DMS114 treated with DMSO at 0.1 percent for 48 hours (cell line): Measurements from ENCODE around the gene MACROH2A1.

Source experiments
- DNase-seq: peaks from one replicate; lab custom pipeline; 2025; ENCODE audit not compliant: unreplicated experiment; lab: John Stamatoyannopoulos, UW

Gene MACROH2A1

DNA sequence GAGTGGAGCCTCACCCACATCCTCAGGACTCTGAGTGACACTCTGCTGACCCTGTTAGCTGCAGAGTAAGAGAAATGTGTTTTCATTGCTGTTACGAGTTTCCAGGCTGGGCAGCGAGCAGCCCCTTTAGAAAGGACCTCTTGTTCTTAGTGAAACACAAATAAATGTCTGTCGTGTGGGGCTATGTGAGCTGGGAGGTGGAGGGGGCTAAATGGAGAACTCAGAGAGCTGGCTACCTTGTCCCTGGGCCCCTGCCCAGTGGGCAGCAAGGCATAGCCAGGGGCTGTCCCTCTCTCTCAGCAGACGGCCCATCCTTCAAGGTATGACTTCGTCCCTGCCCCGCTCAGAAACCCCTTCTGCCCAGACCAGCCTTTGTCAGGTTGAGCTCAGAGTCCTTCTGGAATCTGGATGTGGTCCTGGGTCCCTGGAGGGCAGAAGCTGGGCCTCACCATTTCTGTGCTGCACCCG, 38.0 kb upstream of the MACROH2A1 start:
- DNase-seq, result no peak

DNA sequence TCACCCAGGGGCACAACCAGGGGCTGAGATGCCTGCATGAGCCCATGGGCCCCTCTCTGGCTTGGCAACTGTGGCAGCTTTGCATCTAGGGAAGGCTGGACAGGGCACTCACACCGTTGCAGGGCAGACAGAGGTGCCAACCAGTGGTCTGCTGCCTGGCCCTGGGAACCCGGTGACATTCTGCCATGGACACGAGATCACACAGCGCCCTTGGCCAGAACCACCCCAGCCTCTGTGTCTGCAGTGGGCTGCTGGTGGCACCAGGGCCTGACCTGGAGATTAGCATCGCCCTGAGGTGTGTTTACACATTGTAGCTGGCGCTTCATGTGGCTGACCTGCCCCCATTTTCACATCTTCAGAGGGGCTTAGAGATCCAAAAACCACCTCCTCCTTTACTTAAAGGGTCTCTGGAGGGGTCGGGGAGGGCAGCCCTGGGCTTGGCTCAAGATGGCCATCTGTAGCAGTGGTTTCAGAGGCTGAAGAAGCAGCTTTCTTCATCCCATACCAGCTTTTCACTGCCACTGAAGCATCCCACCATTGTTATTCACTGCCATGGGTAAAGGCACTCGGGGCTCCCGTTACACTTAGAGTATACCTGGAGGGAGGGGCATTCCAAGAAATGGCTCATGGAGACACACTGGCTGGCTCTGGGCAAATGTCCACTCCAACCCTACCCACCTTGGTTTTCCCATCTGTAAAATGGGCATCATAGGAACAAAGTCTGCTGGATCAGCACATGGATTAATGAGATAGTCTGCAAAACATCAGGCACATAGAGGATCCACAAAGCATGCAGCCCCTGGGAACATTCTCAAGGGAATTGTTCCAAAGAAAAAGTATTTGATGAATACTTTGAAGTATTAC, 36.7 kb upstream of the MACROH2A1 start:
- DNase-seq, result no peak

DNA sequence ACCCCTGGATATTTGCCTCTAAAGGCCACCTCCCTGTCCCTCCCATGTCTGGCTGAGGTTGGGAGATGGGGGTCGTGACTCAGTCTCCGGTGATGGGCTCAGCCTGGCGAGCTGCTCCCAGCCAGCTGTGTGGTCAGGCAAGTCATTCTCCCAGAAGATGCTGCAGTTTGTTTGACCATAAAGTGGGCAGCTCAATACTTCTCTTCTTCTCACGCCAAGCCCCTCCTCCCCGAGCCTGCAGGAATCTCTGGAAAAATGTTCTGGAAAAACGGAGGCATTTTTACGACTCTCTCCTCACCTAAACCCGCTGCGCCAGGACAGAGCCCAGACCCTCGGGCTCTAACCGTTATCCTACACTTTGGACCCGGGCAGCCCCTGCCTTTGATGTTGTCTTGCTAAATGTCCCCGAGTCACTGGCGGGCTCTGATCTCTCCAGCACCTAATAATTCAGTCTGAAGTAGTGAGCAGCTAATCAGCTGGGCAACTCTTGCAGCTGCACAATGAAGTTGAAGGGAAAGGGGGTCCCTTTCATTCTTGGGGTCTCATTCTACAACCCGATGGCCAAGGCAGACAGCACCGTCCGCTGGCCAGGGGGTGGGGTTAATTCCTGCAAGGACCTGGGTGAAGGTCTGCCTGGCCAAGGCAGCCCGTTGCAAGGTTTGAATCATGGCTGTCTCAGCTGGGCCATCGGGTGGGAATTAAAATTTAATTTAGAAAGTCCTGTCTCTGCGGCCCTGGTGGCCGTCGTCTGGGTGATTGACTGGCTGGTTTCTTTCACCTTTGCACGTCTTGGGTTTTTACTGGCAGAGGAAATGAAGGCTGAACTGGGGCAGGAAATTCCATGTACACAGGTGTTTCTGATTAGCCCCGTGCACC, 35.8 kb upstream of the MACROH2A1 start:
- no peak for DNase-seq

DNA sequence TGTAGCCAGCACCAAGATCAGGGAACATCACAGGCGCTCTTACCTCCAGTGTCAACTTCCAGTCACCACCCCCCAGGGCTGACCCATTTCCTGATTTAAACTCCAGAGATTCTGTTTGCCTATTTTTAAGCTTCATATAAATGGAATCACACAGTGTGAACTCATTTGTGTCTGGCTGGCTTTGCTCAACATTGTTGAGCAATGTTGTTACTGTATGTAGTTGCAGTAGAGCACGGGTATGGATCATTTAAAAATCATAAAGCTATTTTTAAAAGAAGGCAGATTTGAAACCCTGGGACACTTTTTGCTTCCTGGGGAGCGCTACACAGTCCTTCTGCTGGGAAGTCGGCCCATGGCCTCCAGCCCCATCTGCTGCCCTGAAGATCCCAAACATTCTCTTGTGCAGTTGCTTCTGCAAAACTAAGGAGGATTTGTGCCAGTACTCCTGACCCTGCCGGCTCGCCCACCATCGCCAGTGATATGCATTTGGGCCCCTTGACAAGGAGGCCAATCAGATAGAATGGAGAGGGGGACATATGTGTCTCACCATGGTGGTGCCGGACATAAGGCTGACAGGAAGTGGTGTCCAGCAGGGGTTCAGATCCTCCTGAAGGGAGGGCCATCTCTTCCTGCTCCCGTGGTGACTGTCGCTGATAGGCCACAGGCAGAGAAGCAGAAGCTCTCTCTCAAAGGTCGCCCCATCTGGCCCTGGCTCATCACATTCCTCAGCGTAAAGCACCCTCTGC, 34.8 kb upstream of the MACROH2A1 start:
- DNase-seq, result no peak

DNA sequence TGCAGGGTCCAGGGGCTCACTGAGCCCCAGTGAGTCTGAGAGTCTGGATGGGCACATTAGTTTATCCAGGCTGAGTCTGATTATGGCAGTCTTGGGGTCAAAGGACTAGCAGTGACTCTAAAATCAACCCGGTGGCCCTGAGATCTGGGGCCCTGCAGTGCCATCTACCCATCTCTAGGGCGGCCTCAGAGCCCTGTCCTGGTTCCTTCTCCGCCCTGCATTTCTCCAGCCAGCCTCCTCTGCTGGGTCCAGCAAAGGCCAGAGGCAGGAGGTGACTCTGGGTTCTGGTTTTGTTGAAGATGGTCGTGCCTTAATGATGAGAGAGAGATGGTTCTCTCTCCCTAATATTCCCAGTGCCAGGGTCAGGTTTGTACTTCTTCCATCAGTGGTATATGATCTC, 33.1 kb upstream of the MACROH2A1 start:
- no peak for DNase-seq

DNA sequence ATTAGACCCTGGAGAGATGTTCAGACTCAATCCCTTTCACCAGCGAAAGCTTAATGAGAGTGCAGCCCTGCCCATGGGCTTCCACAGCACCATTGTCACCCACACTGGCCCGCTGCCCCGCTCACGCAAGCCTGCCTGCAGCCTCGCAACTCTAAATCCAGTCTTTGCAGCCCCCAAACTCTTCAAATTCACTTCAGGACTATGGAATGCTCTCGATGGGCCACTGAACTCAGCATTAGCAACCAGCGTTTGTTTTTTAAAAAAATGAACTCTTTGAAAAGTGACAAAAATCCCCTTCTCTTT, 31.1 kb upstream of the MACROH2A1 start:
- no peak for DNase-seq

DNA sequence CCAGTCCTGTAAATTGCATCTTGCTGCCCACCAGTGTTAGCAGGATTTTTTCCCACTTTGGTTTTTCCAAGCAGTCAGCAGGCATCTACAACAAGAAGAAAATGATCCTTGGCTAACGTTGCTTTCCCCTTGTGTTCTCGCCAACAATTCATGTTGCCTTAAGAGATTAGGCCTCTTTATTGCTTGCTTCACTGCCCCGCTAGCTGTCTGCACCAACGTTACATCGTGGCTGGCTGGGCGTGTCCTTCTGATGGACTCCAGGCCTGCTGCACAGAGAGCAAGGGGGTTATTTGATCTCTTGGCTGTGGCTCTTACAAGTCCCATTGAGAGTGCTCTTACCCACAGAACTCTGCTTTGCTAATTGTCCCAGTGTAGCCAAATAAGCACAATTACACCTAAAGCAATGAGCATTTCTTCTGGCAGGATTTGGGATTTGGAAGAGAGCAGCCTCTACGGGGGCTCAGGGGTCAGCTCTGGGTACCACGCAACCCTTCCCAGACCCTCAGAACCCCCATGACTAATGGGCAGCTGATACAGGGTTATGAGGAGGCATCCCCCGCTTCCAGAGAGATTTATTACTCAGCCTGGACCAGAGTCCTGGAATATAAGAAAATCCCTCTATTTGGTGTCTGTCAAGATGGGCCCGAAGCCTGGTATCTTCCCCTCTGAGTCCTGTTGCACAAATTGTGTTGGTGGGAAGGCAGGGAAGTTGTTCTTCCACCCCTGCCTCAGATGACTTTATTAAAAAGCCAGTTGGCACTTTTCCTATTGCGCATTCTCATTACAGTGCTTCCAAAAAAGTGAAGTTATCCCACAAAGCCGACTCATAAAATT, 30.5 kb upstream of the MACROH2A1 start:
- no peak for DNase-seq

DNA sequence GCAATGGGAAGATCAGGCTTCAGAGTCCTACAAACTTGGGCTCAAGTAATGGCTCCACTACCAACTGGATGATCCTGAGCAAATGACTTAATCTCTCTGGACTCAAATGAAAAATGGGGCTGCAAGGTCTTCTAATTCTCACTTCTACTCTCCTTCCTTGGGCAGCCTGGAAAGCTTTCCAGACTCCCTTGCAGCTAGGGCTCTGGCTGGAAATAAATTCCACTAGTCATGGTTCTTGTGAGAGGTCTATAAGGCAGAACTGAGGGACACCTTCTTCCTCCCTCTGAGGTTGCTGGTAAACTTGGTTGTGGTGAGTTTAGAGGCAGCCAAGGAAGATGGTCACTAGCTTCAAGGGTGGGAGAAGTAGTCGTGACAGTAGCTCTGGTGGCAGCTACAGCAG, 29.6 kb upstream of the MACROH2A1 start:
- no peak for DNase-seq

DNA sequence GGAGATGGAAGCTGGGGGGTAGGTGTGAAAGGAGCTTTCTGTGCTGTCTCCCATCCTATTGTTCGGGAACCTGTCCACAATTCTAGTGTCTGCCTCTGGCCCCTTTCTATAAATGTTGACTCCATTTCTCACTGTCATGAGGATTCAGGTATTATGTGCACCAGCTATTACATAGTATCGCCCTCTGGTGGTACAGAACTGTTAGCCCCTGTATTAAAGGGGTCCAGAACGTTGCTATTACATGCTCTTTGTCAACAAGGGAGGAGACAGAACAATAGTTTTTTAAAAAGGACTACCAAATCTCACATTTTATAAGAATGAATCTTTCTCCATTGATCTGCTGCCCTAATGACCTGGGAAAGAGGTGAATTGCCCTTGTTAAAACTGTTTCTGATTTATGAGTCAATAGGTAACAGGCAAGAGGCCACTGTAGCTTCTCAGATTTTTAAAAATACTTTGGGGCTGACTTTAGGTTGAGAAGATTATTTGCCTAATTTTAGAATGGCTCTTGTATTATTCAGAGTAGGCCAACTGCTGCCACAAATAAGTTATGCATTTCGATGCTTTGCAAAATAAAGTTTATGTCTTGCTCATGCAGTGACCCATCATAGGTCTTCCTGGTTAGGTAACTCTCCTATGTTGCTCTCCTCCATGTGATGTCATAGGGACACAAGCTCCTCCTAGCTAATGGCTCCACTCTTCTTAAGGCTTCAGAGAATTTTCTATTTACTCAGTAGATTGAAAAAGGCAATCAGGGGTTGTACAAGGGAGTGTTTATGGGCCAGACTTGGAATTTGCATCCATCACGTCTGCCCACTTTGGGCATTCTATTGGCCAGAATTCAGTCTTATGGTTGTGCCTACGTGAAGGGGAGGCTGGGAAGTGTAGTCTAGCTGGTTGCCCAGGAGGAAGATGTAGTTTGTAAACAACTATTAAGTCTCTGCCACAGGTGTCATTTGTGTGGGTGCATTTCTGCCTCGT, 27.4 kb upstream of the MACROH2A1 start:
- peak; percentile 20 for DNase-seq

DNA sequence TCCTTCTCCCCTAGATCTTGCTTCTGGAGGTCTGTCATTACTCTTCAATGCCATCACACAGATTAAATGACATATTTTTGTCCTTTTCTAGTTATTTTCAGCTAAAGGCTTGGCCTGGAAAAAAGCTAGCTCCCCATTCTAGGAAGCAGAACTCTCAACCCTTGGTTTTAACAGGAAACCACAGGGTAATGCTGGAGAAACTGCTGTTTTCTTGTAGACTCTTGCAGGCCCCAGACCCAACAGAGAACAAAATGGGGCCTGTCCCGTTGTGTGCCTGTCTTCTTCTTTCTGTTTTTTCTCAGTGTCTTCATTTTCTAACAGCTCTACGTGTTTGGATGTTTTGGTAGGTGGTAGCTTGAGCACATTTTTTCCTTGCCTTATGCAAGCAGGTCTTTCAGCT, 26.6 kb upstream of the MACROH2A1 start:
- DNase-seq, result no peak

DNA sequence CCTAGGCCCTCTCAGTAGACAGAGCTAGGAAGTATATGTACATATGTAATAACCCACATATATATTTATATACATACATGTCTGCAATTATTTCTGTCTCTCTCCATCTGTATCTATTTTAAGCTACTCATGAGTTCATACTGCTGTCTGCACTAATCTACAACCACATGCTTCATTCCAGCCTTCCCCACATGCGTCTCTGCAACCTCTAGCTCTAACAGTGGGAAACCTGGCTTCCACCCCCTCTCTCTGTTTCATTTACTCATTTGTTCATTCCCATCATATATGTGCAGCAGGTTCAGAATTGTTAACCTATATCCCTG, 24.8 kb upstream of the MACROH2A1 start:
- DNase-seq, result no peak

DNA sequence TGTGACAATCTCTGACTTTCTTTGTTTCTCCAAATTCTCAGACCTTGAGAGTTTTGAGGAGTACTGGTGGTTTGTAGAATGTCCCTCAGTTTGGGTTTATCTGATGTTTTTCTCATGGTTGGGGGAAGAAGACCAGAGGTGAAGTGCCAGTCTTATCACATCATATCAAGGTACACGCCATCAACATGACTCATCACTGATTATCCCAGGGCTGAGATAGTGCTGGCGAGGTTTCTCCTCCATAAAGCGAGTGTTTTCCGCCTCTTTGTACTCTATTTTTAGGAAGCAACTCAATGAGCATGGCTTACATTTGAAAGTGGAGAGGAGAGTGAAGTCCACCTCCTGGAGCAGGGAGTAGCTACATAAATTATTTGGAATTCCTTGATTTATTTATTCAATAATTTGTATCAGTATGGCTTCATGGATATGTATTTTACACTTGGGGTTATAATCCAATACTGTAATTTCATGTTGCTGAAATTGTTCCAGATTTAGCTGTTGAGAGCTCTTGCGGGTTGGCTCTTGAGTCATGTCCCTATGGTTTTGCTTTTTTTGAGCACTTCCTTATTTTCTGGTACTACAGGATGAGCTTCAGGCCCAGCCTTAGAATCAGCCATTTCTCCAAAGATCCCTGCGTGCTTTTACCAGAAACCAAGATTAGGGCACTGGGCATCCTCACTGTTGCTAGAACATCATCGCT, 24.3 kb upstream of the MACROH2A1 start:
- DNase-seq, result no peak

DNA sequence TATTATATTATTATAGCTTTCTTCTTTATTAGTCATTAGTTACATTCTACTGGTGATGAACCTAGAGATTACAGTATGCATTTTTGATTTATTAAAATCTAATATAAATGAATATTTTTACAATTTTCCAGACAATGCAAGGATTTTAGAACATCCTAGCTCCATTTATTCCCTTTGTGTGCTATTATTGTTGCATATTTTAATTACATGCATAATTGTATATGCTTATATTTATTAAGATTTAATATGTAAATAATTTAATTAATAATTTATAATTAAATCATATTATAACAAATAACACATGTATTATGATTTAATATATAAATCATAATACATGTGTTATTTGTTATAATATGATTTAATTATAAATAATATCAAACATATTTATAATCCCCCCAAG, 23.4 kb upstream of the MACROH2A1 start:
- DNase-seq, result no peak

DNA sequence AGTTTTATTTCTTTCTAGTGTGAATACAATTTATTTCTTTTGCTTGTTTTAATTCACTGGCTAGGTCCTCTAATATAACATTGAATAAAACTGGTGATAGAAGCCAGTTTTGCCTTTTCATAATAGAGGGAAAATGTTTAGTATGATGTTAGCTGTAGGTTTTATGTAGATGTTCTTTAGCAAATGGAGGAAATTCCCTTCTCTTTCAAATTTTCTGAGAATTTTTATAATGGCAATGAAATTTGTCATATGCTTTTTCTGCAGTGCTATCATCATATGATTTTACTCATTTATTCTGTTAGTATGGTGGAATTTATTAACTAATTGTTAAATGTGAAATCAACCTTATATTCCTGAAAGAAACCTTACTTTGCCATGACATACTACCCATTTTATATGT, 18.1 kb upstream of the MACROH2A1 start:
- DNase-seq, result no peak

DNA sequence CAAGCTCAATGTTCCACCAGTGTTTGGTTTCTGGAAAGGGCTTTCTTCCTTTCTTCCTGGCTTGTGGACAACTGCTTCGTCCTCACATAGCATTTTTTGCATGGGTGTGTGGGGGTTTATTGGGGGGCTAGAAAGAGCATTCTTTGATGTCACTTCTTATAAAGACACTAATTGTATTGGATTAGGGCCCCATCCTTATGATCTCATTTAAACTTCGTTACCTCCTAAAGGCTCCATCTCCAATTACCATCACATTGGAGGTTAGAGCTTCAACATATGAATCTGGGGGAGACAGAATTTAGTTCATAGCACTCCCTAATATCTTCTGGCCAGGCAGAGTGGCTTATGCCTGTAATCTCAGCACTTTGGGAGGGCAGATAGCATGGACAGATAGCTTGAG, 6.1 kb upstream of the MACROH2A1 start:
- no peak for DNase-seq

DNA sequence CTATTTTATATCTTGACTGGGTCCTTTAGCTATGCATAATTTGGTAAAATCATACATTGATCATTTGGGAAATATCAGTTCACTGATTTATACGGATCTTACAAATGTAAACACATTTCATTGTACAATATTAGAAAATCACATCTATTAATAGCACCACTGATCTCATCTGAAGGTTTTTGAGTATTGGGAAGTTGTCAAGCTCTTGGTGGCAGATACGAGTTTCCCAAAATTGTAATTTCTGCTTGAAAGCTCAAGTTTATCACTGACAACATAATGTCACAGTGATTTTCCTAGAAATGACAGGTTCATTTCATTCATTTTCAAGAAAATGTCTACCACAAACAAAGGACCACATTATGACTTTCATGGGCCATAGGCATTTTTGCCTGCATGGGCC, 3.0 kb upstream of the MACROH2A1 start:
- DNase-seq, result no peak

DNA sequence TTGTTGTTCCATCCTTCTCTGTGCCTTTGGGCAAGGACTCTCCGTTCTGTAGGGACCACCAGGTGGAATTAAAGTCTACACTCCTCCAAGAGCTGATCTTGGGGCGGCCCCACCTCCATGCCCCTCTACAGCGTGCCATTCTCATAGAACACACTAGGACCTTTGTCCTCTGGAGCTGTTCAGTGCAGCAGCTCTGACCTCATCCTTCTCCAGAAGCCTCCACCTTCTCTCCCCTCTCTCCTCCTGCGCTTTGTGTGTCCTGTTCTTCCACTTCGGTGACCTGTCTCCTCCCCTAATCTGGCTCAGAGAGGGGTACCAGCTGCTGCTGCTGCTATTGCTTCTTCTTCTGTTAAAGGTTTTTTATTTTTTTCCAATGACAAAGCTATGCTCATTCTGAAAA, 1.8 kb upstream of the MACROH2A1 start:
- DNase-seq, result no peak

DNA sequence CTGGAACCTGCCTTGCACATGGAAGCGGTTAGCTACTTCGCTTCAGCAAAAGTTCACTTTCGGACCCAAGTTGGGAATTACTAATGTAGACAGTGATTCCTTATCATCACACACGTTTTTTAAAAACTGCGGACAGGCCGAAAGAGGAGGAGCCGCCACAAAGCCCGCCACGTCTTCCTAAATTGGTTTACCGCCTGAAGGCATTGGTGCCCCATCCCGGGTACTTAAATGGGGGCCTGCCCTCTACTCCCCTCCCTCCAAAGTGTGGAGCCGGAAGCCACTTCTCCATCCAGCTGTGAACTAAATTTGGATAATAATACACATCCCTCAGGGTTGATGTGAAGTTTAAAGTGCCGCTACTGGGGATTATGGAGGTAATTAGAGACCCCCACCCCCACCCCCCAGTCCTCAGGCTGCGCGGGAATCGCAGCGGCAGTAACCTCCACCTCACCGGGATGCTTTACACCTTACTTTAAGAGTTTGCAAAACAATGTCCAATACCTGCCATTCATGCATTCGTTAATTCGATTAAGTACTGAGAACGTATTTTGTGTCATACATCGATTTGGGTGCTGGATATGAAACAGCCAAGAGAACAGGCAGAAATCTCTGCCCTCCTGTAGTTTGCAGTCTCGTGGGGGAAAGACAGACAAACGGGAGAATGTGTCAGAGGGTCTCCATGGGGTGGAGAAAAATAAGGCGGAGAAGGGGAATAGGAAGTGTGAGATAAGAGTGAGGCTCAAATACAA, 937 bp upstream of the MACROH2A1 start:
- no peak for DNase-seq
